K562 (cell line): ENCODE results near the gene PRSS27. TPM values are rescaled to one million over a fixed set of nuclear protein-coding genes. Genes with fewer than 3 reads are reported as not detected.

ENCODE experiments used
- STAG1 ChIP-seq: sonication (generic); formaldehyde crosslinking; IDR thresholded peaks from 2 replicates; pipeline ENCODE4 v1.5.0; 2020; ENCODE audit warnings: missing genetic modification reagents, borderline replicate concordance
- ZKSCAN8 ChIP-seq: fragments of 200-800 bp; sonication (Bioruptor generic); IDR thresholded peaks from 2 replicates; pipeline ENCODE4 v1.6.1; 2016; ENCODE audit warnings: missing genetic modification characterization, missing compliant biosample characterization
- ZNF766 ChIP-seq: fragments of 200-800 bp; sonication (Bioruptor generic); conservative IDR thresholded peaks from 2 replicates; pipeline ENCODE4 v1.6.1; 2016; ENCODE audit warnings: missing genetic modification characterization, missing compliant biosample characterization
- polyA plus RNA-seq, 8 experiments: library from polyadenylated mRNA; depleted of rRNA in 4 of 8; stranded (reverse) in 5 of 8; unstranded in 3 of 8; fragments of >200 nt; fragmentation: Nextera tagmentation in 2 of 8; fragmentation: Illumina TruSeq in 1 of 8; extraction: Ambion mirVana in 2 of 8; extraction: Trizol in 1 of 8; gene quantifications; 2 replicates each; pipeline versions ENCODE4 v1.2.1 to v1.2.3, GENCODE V29; 2011 to 2014; ENCODE audit warnings: inconsistent platforms in 1 of 8, missing spikeins in 1 of 8
- total RNA-seq, 7 experiments: library from RNA; depleted of rRNA in 6 of 7; stranded (reverse); fragments of >200 nt in 6 of 7; fragmentation: Illumina TruSeq in 2 of 7; extraction: Trizol in 2 of 7; gene quantifications; 2 replicates each; pipeline versions ENCODE4 v1.2.1 to v1.2.3, GENCODE V29; 2011 to 2021; ENCODE audit warnings: low replicate concordance in 1 of 7
- TF ChIP-seq, protein P1 (sequence below): sonication (generic); formaldehyde crosslinking; IDR thresholded peaks from 2 replicates; pipeline ENCODE4 v1.8.1; 2023; ENCODE audit warnings: mild to moderate bottlenecking, missing genetic modification reagents
- TF ChIP-seq, protein P2 (sequence below): IDR thresholded peaks from 2 replicates; pipeline ENCODE4 v1.6.1; 2011; ENCODE audit warnings: borderline replicate concordance, low read depth, mild to moderate bottlenecking, moderate library complexity, low read length; ENCODE audit not compliant: insufficient read depth, poor library complexity, severe bottlenecking

Gene PRSS27
- total and polyA plus RNA-seq, 9 of the 15 experiments (the other 6 are each of a cell fraction or from before 2014, with no cell fraction given), result 0.09 to 0.20 (median 0.17) TPM; not detected in 5

DNA sequence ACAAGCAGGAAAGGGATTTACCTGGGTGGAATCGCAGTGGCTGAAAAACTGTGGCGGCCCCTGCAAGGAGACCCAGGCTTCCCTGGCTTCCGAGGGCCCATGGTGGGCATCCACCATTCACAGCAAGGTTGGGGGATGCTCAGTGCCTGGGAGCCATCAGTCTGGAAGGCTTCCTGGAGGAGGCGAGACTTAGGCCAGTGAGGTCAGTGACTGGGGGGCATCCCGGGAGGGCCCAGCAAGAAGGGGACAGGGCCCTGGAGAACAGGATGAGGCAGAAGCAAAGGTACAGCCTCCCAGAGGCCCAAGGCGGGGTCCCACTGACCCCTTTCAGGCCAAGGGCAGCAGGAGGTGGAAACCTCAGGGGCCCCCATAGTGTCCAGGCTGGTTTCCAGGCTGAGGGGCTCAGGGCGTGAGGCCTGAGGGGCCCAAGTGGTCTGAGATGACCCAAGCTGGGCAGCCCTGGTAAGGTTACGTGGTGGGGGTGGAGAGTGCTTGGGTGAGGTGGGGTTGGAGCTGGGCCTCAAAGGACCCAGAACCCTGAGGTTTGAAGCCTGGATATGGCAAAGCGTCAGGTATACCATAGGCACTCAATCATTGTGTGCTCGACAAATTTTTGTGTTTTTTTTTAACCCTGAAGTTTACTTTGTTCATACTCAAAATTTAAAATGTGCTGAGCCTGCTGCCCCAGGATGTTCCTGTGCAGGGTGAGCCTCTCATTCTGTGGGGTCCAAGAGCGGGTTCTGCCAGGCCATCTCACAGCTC, 16.6 kb upstream of the PRSS27 start (continued):
- TF ChIP-seq, protein P1, sequence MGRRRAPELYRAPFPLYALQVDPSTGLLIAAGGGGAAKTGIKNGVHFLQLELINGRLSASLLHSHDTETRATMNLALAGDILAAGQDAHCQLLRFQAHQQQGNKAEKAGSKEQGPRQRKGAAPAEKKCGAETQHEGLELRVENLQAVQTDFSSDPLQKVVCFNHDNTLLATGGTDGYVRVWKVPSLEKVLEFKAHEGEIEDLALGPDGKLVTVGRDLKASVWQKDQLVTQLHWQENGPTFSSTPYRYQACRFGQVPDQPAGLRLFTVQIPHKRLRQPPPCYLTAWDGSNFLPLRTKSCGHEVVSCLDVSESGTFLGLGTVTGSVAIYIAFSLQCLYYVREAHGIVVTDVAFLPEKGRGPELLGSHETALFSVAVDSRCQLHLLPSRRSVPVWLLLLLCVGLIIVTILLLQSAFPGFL (CRISPR knock-in tag), result no peak
- TF ChIP-seq, protein P2, sequence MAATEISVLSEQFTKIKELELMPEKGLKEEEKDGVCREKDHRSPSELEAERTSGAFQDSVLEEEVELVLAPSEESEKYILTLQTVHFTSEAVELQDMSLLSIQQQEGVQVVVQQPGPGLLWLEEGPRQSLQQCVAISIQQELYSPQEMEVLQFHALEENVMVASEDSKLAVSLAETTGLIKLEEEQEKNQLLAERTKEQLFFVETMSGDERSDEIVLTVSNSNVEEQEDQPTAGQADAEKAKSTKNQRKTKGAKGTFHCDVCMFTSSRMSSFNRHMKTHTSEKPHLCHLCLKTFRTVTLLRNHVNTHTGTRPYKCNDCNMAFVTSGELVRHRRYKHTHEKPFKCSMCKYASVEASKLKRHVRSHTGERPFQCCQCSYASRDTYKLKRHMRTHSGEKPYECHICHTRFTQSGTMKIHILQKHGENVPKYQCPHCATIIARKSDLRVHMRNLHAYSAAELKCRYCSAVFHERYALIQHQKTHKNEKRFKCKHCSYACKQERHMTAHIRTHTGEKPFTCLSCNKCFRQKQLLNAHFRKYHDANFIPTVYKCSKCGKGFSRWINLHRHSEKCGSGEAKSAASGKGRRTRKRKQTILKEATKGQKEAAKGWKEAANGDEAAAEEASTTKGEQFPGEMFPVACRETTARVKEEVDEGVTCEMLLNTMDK, result no peak
- TF ChIP-seq STAG1 (CRISPR knock-in tag) (no peak), ZKSCAN8 (CRISPR knock-in tag) (peak; percentile 52; the same call in 1 of the 2 replicates), ZNF766 (CRISPR knock-in tag) (no peak)
